Forelimb muscle (tissue), 1 donor: Measurements from ENCODE around the gene DIS3L2. TPM values are rescaled to one million over a fixed set of nuclear protein-coding genes. Genes with fewer than 3 reads are reported as not detected.
"Not testable (repeated sequence)": the region's sequence is repeated elsewhere in the genome, so short reads cannot be mapped to it uniquely, and the experiment has no call there.

ENCODE experiments used
- DNase-seq: peaks from one replicate; pipeline ENCODE4 v3.0.0-alpha.2; 2013; ENCODE audit warnings: low read depth
- polyA plus RNA-seq: library from polyadenylated mRNA; unstranded; fragments of 120-200 nt; gene quantifications from one replicate; pipeline ENCODE4 v1.2.1, GENCODE V29; 2013; ENCODE audit not compliant: insufficient read length

The DIS3L2 gene
- polyA plus RNA-seq, 1 donor: 21.1 TPM

DNA sequence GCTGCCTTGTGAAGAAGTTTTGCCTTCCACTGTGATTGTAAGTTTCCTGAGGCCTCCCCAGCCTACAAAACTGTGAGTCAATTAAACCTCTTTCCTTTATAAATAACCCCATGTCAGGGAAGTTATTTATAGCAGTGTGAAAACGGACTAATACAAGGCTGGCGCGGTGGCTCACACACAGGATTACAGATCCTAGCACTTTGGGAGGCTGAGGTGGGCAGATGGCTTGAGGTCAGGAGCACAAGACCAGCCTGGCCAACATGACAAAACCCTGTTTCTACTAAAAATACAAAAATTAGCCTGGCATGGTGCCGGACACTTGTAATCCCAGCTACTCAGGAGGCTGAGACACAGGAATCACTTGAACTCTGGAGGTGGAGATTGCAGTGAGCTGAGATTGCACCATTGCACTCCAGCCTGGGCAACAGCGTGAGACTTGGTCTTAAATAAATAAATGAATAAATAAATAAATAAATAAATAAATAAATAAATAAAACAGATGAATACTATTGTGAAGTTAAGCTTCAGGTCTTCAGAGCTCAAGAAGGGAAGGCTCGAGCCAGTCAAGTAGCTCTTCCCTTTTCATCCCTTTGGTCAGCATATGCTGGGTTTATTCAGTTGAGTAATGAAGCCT lies 154.3 kb downstream of the DIS3L2 start:
- not testable (repeated sequence) for DNase-seq

DNA sequence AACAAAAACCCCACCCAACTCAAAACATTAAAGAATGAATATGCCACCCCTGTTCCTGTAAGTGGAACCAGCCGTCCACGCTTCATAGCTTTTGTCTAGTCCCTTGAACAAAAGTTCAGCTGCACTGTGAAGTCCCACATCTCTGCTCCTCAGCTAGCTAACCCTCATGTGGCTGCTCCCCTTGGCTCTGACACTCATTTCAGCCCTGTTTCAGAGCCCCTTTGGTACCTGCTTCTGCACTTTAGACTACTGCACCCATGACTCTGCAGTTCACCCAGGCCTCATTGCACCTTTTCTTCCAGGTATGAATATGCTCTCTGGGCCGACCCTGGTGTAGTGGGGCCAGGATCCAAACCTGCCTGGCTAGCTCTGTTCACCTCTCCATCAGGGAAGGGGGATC lies 155.3 kb downstream of the DIS3L2 start:
- no peak for DNase-seq

DNA sequence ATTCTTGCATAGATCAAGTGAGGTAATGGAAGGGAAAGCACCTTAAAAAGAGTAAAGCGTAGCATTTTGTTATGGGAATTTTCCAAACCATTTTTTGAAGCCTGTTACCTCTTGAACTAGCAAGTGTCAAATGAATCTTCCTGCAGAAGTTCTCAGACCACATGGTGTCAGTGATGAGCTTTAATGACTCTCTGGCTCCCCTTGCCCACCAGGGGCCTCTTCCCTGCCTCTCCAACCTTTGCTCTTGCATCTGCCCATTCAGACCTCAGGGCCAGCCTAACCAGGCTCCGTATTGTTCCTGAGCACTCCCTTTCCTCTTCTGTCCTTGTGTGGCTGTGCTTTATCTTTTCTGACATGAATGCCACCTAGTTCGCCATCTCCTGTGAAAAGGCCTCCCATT lies 155.9 kb downstream of the DIS3L2 start:
- no peak for DNase-seq

DNA sequence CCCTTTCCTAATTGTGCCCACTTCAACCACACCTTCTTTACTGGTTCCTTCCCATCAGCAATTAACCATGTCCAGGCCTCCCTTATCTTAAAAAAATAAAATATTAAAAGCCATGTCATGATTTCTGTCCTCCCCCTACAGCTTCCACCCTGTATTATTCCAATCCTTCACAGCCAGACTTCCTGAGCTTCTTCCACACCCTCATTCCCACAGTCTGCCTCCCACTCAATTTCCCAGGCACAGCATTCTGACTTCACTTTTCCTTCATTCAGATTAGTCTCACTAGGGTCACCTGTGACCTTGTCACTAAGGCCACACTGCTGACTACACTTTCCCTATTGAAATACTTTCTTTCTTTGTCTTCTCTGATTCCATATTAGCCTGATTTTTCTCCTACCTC lies 159.4 kb downstream of the DIS3L2 start:
- no peak for DNase-seq

- no peak for DNase-seq
Measured at GRCh38 chr2:232124309-232124708, 162.8 kb downstream of the DIS3L2 start.

- DNase-seq: no peak
Measured at GRCh38 chr2:232126301-232127099, 165.0 kb downstream of the DIS3L2 start.

- DNase-seq: no peak
Measured at GRCh38 chr2:232129483-232129882, 168.0 kb downstream of the DIS3L2 start.

DNA sequence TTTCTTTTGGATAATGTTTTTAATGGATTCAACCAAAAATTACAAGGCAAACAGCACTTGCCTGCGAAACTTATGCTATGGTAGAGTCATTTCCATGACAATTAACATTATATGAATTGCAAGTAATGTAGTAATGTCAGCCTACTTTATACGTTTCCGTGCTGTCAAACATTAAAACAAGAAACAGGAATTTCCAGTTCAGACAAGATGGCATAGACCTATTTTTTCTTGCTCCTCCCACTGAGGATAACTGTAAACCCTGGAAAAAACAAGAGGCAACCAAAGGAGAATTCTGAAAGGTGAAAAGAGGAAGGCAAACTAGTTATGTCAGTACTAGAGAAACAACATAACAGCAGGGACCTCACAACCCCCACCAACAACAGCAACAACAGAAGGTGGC lies 170.7 kb downstream of the DIS3L2 start:
- DNase-seq: no peak

DNA sequence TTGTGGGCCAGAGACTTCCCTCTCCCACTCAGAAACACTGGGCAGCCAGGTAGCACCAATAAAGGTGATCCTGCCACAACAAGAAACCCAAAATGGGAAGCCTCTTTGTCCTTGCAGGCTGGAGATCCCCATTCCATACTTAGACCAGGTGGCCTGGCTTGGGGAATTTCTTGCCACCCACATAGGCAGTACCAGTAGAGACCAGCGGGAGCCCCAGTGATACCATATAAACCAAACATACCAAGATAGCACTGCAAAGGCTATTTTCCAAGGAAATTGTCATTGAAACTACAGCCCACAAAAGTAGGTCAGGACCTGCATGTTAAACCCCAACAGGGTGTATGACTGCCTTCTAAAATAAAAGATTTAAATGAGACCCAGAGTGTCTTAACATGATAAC lies 171.6 kb downstream of the DIS3L2 start:
- no peak for DNase-seq

- DNase-seq: no peak
Measured at GRCh38 chr2:232134939-232135338, 173.4 kb downstream of the DIS3L2 start.

GRCh38 chr2:232137356-232138147 lies 176.0 kb downstream of the DIS3L2 start:
- DNase-seq: no peak

DNA sequence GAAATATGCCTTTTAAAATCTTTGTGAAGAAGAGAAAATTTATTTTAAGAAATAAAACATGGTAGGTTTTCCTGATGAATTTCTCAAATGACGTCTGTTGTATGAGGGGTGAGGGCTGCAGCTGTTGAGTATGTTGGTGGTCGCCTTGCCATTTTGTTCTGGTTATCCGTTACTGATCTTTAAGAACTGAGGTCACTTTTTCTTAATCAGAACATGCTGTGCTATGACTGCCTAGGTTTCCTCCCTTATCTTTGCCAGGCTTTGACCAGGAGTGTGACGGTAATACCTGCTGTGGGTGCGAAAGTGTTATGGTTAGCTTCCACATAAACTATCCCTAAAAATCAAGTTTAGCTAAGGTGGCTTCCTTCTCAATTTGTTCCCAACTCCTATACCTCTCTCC lies 176.9 kb downstream of the DIS3L2 start:
- no peak for DNase-seq

GRCh38 chr2:232139171-232139594 lies 177.7 kb downstream of the DIS3L2 start:
- no peak for DNase-seq

DNA sequence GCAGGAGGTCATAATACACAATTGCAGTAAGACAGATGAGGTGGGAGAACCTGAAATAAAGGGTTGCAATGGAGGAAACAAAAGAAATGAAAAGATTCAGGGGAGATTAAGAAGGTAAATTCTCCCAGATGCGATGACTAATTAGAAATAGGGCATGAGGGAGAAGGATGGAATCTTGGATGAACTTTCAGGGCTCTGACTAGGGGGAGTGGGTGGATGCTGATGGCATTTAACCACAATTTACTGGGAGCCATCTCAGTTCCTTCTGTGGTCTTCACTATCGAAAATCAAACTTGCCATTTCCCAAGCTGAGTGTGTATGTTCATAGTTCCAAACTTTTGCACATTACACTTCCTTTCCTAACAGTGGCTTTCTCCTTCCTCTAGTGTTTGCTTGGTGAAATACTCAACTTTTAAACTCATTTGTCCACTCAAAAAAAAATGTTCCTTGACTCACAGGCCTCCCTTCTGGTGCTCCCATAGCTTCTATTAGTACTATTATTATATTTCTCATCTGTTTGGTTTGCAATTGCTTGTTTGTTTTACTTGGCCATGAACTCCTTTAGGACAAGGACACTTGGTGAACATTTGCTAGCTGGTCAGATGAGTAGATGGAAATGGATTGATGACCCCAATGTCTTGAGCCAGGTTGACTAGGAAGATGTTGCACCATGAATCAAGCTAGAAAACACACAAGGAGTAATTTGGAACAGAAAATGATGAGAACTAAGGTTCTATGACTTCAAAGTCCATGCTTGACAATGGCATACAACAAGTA lies 178.5 kb downstream of the DIS3L2 start:
- no peak for DNase-seq

- no peak for DNase-seq
Measured at GRCh38 chr2:232141591-232141990, 180.1 kb downstream of the DIS3L2 start.

GRCh38 chr2:232142049-232142448 lies 180.5 kb downstream of the DIS3L2 start:
- no peak for DNase-seq

DNA sequence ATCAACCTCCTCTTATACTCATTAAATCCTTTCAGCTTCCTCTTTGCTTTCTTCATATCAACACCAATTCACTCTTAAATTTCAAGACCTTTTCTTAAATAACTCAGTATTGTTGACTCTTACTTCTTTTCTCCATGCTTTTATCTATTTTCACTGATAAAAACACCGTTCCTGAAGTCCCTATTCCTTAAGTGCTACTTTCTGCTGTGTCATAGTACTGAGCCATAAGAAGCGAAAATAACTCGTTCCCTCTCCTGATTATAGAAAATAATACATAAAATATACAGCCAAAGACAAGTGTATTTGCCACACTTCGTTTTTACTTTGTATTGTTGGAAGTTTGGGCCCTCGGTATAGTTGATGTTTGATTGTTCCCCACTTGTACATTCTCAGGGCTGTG lies 181.0 kb downstream of the DIS3L2 start:
- no peak for DNase-seq

DNA sequence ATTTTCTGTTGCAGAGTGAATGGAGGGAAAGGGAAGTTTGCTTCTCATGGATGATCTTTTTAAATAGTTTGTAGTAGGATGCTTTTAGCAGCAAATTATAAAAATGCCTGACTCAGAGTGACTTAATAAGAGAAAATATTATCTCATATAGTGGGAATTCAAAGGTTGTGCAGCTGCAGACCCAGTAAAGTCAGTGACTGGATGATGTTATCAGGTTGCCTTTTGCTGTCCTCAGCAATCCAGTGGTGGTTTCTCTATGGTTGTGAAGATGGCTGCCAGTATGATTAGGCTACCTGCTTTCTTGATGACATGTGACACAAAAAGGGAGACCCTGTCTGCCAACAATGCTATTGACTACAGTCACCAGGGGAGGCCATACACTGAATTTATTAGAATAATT lies 184.8 kb downstream of the DIS3L2 start:
- no peak for DNase-seq

DNA sequence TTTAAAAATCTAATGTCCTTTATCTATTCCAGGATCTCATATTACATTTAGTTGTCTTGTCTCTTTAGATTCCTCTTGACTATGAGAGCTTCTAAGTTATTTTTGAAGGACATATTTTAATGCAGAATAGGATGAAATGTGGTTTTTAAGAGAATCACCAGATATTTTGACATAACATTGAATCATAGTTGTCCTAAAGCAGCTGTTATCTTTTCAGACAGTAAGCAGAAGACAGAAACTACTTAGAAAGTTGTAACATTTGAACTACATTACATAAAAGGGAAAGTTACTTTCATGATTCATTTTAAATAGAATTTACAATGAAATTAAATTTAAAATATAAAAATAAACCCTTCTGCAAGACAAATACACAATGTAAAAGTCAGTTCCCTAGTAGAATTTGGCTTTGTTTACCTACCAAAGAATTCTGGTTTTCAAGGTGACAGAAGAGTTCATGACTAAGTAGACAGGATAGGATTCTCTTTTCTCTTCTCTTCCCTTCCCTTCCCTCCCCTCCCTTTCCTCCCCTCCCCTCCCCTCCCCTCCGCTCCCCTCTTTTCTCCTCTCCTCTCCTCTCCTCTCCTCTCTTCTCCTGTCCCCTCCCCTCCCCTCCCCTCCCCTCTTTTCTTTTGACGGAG lies 186.0 kb downstream of the DIS3L2 start:
- DNase-seq: no peak

DNA sequence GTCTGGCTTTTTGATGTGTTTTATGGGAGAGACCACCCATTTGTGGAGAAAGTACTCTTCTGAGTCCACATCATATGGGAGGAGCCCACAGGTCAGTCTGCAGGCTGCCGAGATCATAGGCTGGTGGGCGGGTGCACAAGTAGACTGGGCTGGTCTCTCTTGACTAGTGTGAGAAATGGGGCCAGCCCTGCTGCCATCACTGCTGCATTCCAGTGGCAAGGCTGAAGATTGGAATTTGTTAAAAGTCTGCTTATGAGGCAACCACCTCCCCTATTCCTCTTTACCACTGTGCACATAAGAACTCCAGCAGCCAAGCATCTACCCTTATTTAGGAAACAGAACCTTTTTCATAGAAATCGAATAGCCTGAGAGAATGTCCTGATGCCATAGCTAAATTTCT lies 200.7 kb downstream of the DIS3L2 start:
- no peak for DNase-seq

GRCh38 chr2:232170396-232170795 lies 208.9 kb downstream of the DIS3L2 start:
- peak; percentile 59 for DNase-seq
